DOHH2 (cell line): Measurements from ENCODE around the gene SUFU.

Experiments used
- EZH2phosphoT487 ChIP-seq: fragments of 200-600 bp; sonication (generic); IDR thresholded peaks from 2 replicates; pipeline ENCODE4 v1.6.1; 2017; ENCODE audit warnings: borderline replicate concordance, mild to moderate bottlenecking, antibody characterized with exemption, low read length, moderate library complexity, mixed read lengths
- TF ChIP-seq, protein P1 (sequence below): fragments of 200-600 bp; sonication (generic); IDR thresholded peaks from one replicate; pipeline ENCODE4 v1.5.1; 2014; ENCODE audit warnings: antibody characterized with exemption, mild to moderate bottlenecking, low read depth, low read length; ENCODE audit not compliant: poor library complexity, severe bottlenecking

DNA sequence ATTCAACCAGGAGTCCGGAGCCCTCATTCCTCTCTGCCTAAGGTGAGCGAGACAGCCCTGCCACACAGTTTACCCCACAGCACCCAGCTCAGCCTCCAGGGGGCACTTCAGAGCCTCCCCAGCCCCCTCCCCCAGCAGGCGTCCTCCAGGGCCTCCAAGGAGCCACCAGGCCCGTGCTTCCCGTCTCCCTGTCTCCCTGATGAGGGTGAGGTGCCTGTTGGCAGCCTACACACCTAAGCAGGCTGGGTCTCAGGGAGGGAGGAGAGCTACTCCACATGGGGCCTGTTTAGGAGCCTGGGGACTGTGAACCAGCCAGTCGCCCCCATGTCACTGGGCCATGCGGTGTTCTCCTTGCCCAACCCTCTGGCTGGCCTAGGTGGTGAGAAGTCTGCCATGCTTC is 111.6 kb downstream of the SUFU start:
- TF ChIP-seq, protein P1, sequence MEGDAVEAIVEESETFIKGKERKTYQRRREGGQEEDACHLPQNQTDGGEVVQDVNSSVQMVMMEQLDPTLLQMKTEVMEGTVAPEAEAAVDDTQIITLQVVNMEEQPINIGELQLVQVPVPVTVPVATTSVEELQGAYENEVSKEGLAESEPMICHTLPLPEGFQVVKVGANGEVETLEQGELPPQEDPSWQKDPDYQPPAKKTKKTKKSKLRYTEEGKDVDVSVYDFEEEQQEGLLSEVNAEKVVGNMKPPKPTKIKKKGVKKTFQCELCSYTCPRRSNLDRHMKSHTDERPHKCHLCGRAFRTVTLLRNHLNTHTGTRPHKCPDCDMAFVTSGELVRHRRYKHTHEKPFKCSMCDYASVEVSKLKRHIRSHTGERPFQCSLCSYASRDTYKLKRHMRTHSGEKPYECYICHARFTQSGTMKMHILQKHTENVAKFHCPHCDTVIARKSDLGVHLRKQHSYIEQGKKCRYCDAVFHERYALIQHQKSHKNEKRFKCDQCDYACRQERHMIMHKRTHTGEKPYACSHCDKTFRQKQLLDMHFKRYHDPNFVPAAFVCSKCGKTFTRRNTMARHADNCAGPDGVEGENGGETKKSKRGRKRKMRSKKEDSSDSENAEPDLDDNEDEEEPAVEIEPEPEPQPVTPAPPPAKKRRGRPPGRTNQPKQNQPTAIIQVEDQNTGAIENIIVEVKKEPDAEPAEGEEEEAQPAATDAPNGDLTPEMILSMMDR = peak; percentile 68
- TF ChIP-seq EZH2phosphoT487 = no peak
